ENCODE data around the gene NOL4L.
"Not testable (repeated sequence)": the region's sequence is repeated elsewhere in the genome, so short reads cannot be mapped to it uniquely, and the experiment has no call there.

The NOL4L gene

DNA sequence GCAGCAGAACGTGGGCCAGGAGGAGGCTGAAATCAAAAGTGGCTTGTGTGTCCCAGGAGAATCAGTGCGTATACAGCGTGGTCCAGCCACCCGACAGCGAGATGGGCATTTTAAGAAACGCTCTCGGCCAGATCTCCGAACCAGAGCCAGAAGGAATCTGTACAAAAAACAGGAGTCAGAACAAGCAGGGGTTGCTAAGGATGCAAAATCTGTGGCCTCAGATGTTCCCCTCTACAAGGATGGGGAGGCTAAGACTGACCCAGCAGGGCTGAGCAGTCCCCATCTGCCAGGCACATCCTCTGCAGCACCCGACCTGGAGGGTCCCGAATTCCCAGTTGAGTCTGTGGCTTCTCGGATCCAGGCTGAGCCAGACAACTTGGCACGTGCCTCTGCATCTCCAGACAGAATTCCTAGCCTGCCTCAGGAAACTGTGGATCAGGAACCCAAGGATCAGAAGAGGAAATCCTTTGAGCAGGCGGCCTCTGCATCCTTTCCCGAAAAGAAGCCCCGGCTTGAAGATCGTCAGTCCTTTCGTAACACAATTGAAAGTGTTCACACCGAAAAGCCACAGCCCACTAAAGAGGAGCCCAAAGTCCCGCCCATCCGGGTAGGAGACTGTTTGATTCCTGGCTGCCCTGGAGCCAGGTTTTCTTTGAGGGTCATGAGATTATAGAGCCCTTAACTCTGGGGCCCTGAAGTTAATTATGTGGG, 151.7 kb downstream of the NOL4L start:
- DNase-seq (ENCODE audit: low read depth, low spot score): no peak

DNA sequence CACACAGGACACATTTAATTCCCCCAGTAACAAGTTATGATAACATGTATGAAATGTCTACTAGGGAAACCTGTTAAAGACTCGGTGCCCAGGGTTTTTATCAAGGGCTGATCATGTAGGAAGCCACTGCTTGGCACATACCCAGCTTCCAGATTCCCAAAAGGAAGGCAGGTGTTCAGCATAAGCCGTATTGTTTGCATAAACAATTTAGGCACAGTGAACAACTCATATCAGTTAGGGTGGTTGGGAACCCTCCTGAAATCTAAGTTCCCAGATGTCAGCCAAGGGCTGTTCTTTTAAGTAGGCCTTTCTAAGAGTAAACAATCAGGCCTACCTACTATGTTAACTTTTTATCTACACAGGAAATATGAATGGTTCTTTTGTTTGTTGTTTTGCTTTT, 152.9 kb downstream of the NOL4L start:
- DNase-seq (ENCODE audit: low read depth, low spot score): no peak

DNA sequence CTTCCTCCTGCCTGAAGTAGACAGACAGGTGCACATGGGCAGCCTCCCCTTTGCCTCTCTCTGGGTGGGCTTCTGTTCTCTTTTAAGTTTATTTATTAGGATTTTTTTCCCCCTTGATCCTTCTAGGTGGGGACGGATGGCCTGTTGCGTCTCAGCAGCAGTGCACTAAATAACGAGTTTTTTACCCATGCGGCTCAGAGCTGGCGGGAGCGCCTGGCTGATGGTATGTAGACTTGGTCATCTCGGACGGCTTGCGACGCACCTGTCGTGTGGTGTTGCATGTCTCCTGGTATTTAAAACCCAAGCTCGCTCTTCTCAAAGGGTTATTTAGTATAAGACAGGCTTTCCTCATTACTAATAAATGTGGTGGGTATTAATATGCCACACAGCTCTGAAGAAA, 153.7 kb downstream of the NOL4L start:
- DNase-seq (ENCODE audit: low read depth, low spot score): no peak

DNA sequence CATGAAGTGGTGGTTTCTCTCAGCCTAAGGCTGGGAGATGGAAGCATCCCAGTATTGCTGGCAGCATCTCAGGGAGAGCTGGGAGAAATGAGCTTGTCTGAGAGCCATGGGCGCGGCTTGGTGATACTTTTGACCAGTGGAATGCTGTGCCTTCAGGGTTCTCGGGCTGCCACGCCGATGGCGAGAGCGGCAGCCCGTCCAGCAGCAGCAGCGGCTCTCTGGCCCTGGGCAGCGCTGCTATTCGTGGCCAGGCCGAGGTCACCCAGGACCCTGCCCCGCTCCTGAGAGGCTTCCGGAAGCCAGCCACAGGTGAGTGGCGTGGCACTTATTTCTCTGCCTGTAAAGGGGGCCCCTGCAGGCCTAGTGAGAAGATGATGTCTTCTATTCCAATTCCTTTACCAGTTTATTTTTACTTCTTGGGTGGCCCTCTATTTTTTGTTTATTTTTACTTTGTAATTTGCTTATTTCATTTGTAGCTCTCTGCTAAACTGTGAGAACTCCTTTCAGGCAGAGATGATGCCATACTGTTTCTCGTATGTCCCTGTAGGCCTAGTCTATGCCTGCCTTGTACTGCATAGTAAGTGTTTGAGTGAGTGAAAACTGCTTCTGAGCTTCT, 155.3 kb downstream of the NOL4L start:
- no peak for DNase-seq (ENCODE audit: low read depth, low spot score)

DNA sequence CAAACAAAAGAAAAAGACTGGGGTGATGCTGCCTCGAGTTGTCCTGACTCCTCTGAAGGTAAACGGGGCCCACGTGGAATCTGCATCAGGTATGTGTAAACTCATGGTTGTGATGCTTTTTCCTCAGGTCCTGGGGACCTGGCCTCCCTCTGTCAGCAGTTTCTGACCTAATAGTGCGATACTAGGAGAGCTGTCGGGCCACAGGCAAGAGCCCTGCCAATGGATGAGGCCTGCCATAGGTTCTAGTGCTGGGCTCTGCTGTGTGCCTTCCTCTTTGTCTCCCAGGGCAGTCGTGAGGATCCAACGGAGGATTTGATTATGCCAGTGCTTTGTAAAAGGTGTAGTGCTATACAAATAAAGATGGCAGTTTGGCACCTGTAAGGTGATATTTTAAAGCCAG, 155.8 kb downstream of the NOL4L start:
- DNase-seq (ENCODE audit: low read depth, low spot score): no peak

DNA sequence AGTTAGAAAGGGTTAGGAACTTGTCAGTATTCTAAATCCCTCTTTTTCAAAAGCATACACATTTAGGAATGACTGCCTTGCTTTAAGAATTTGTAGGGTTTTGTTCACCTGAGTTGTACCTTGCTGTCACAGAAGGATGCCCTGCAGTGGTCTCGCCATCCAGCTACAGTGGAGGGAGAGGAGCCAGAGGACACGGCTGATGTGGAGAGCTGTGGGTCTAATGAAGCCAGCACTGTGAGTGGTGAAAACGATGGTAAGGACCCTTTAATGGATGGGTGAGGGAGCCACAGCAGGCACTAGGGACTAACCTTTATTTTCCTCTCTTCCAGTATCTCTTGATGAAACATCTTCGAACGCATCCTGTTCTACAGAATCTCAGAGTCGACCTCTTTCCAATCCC, 157.1 kb downstream of the NOL4L start:
- DNase-seq (ENCODE audit: low read depth, low spot score): no peak

DNA sequence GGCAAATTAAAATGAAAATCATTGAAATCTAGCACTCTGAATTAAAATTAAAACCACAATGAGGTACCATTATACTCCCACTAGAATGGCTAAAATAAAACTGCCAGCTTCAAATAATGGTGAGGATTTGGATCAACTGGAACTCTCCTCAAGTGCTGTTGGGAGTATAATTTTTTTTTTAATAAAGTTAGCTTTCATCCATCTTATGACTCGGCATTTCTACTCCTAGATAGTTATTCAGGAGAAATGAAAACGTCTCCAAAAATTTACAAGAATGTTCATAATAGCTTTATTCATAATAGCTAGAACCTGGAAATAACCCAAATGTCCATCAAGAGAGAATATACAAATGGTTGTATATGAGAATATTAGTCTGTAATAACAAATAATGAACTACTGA, 163.8 kb downstream of the NOL4L start:
- DNase-seq (ENCODE audit: low read depth, low spot score): no peak

DNA sequence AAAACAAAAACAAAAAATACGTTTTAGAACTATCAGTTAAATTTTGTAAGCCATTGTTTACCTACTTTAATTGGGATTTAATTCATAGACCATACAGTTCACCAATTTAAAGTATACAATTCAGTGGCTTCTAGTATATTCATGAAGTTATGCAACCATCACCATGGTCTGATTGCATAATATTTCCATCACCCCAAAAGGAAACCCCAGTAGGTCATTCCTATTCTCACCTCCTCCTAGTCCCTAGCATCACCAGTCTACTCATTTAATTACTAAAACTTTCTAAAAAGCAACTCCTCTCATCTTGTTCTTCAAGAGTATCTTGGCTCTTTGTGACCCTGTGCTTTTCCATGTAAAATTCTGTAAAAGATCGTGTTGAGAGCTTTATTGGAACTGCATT, 166.8 kb downstream of the NOL4L start:
- no peak for DNase-seq (ENCODE audit: low read depth, low spot score)

DNA sequence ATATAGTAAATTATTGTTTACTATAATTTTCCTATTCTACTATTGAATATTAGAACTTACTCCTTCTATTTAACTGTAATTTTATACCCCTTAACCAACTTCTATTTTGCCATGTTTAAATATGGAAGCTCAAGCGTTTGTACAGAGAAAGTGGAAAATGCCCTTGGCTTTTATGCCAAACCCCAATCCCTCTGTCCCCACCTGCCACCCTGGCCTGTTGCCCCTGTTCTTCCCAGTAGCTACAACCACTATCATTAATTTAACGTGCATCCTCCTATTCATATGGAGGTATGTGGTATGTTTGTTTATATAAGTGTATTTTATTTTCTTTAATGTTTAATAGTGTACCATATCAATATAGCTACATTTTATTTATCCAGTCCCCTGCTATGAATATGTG, 168.9 kb downstream of the NOL4L start:
- DNase-seq (ENCODE audit: low read depth, low spot score): no peak

DNA sequence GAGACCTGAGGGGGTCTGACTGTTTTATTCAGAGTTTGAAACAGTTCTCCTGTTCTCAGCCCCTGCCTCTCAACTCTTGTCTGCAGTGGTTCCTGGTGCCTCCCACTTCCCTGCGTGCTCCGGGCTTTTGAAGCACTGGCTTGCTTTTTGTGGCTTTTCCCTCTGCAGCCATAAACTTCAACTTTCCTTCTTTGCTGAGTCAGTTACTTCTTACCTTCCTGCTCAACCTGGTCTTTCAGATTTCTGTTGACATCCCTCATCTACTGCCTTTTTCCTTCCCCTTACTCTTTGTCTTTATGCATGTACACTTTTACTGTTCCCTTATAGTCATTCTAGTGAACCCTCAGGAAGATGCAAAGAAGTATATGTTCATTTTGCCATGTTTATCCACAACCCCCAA, 169.6 kb downstream of the NOL4L start:
- DNase-seq (ENCODE audit: low read depth, low spot score): no peak

DNA sequence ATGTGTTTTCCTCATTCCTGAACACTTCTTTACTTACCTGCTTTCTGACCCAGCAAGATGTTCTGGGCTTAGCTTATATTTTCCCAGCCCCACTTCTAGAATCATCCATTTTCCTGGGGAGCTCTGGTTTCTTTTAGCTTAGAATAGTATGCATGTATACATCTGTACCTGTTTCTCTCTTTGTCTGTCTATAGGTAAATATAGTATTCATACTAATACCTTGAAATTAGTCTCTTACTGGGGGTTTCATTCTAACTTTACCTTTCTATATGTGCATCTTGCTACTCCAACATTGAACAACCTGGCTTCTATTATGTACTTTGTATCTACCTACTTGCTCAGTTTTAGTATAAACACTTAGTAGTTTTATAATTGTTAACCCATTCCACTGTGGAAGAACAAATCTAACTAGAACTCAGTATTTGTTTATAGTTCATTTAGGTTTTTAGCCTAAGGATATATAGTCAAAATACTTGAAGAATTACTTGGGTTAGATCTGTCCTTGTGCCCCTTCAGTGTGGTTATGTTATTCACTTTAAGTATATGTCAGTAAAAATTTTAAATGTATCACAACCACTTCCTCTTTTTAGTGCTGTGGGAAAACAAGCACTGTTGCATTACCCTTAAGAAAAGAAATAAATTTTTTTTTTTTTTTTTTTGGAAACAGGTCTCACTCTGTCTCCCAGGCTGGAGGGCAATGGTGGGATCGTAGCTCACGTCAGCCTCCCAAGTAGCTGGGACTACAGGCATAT, 173.0 kb downstream of the NOL4L start:
- no peak for DNase-seq (ENCODE audit: low read depth, low spot score)

DNA sequence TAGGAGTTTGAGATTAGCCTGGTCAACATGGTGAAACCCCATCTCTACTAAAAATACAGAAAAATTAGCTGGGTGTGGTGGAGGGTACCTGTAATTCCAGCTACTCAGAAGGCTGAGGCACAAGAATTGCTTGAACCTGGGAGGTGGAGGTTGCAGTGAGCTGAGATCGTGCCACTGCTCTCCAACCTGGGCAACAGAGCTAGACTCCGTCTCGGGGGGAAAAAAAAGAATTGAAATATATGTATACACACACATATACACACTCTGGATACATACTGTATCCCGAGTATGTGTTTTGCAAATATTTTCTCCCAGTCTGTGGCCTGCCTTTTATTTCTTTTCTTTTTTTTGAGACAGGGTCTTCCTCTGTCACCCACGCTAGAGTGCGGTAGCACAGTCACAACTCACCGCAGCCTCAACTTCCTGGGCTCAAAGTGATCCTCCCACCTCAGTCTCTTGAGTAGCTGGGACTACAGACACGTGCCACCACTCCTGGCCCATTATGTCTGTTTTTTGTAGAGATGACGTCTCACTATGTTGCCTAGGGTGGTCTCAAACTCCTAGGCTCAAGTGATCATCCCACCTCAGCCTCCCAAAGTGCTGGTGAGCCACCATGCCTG, 177.9 kb downstream of the NOL4L start:
- not testable (repeated sequence) for DNase-seq (ENCODE audit: low read depth, low spot score)

DNA sequence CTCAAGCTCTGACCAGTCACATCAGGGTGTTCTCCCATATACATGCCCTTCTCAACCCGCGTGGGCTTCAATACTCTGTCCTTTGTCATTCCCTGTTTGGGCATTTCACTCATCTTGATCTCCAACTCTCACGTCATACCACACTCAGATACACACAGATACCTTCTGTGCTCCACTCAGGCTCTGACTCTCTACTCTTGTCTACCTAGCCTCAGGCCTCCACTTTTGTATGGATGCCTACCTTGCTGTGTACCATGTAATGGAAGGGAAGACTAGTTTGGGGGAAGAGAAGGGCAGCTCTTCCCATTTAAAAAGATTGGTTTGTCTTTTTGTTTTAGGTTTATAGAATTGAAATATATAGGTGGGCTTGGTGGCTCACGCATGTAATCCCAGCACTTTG, 178.4 kb downstream of the NOL4L start:
- no peak for DNase-seq (ENCODE audit: low read depth, low spot score)

DNA sequence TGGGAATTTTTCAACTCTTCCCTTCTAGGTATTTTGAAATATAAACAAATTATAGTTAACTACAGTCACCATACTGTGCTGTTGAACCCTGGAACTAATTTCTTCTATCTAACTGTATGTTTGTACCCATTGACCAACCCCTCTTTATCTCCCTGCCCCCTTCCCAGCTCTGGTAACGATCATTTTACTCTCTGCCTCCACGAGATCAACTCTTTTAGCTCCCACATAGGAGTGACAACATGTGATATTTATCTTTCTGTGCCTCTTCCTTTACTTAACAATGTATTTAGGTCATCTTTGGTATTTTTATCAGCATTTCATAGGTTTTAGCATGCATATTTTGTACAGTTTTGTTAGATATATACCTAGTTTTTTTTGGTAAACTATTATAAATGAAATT, 181.1 kb downstream of the NOL4L start:
- no peak for DNase-seq (ENCODE audit: low read depth, low spot score)

DNA sequence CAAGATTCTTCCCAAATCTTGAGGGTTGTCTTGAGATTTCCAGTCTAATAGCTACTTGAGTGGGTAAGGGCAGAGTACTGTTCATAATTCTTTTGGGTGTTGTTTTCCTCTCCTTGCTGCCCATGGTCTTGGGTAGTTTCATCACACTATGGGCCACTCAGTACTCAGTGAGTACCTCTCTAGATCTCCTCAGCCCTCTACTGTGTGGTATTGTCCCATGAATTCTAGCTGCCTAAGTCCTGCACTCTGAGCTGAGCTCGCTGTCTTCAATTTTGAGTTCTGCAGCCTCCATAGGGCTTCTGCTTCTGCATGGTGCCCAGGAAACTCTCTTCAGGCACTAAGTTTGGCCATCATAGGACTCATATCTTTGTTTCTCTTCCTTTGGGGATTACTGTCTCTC, 184.7 kb downstream of the NOL4L start:
- DNase-seq (ENCODE audit: low read depth, low spot score): no peak

DNA sequence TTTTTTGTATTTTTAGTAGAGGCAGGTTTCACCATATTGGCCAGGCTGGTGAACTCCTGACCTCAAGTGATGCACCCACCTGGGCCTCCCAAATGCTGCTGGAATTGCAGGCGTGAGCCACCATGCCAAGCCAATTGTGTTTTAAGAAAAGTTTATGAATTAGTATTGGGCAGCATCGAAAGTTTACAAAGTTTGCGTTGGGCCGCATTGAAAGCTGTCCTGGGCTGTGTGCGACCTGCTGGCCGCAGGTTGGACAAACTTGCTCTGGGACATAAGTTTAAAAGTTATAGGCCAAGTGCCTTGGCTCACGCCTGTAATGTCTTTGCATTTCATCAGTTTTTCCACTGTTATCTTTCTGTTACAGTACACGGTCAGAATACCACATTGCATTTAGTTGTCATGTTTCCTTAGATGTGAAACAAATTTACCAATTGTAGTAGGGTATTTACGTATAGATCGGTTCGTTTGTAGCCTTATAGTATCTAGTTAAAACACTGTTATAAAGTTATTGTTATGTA, 187.5 kb downstream of the NOL4L start:
- no peak for DNase-seq (ENCODE audit: low read depth, low spot score)

DNA sequence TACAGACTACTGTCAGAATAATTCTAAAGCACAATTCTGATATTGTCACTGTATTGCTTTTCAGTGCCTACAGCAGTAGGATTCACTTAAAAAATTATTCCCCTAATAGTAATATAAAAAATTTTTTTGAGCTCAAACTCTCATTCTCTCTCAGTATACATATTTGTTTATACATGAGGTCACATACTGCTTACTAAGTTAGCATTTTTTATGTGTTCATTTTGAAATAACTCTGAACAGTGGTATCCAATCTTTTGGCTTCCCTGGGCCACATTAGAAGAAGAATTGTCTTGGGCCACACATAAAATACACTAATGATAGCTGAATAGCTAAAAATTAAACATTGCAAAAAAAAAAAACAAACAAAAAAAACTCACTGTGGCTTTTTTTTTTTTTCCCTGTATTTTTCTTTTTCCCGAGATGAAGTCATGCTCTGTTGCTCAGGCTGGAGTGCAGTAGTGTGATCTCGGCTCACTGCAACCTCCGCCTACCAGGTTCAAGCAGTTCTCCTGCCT, 188.4 kb downstream of the NOL4L start:
- DNase-seq (ENCODE audit: low read depth, low spot score): no peak

DNA sequence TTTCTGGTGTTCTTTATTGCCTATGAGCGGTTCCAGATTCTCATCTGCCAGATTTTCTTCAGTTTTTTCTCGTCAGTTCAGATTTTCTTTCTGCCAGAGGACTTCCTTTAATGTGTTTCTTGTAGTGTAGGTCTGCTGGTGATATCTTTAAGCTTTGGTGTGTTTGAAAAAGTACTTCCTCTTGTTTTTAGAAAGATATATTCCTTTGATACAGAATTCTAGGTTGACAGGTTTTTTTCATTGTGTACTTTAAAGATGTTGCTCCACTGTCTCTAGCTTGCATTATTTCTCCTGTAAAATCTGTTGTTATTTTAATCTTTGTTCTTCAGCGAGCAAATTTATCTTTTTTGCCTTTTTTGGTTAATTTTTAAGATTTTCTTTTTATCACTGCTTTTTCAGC, 190.1 kb downstream of the NOL4L start:
- no peak for DNase-seq (ENCODE audit: low read depth, low spot score)
